ENCODE measurements around the gene INPP5F.

INPP5F gene

DNA sequence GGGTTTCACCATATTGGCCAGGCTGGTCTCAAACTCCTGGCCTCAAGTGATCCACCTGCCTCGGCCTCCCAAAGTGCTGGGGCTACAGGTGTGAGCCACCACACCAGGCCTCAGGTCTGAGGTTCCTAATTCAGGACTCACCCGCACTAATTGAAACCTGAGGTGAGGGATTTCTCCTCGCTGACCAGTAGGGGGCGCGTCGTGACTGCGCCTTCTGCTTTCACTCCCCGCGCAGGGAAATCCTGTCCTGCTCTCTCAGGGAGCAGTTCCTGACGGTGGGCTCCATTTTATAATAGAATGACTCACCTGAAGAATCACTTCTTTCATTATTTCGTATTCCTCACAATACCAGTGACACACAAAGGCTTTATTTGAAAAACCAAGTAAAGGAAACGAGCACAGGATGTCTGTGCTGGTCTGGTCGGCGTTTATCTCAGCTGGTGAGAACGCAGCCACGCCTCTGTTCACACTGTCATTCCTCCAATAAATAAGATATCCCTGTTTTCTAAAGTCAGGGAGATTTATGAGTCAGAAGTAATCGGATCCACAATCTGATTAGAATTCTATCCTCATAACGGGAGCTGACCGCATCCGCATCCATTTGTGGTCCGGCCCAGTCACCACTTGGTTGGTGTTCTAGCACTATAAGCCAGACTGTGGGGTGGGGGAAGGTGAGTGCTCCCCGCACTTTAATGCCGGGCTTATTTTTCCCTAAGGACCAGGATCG lies 39.2 kb upstream of the INPP5F start:
- DNase-seq (ENCODE audit: low spot score): peak; percentile 85
- in situ Hi-C loops (cut with MboI; ENCODE audit: low sequenced_read_pairs, unreplicated experiment): loop anchor here (10.0 to 25.0 kb wide), 2 partner anchors 168 to 651 kb away; no protein-coding TSS in a partner anchor
- TF ChIP-seq, protein P1, sequence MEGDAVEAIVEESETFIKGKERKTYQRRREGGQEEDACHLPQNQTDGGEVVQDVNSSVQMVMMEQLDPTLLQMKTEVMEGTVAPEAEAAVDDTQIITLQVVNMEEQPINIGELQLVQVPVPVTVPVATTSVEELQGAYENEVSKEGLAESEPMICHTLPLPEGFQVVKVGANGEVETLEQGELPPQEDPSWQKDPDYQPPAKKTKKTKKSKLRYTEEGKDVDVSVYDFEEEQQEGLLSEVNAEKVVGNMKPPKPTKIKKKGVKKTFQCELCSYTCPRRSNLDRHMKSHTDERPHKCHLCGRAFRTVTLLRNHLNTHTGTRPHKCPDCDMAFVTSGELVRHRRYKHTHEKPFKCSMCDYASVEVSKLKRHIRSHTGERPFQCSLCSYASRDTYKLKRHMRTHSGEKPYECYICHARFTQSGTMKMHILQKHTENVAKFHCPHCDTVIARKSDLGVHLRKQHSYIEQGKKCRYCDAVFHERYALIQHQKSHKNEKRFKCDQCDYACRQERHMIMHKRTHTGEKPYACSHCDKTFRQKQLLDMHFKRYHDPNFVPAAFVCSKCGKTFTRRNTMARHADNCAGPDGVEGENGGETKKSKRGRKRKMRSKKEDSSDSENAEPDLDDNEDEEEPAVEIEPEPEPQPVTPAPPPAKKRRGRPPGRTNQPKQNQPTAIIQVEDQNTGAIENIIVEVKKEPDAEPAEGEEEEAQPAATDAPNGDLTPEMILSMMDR (IDR thresholded peaks at IDR 0.05; ENCODE audit: borderline replicate concordance, control extremely low read depth, extremely low read depth, insufficient read depth, missing control alignments): peak; percentile 90

DNA sequence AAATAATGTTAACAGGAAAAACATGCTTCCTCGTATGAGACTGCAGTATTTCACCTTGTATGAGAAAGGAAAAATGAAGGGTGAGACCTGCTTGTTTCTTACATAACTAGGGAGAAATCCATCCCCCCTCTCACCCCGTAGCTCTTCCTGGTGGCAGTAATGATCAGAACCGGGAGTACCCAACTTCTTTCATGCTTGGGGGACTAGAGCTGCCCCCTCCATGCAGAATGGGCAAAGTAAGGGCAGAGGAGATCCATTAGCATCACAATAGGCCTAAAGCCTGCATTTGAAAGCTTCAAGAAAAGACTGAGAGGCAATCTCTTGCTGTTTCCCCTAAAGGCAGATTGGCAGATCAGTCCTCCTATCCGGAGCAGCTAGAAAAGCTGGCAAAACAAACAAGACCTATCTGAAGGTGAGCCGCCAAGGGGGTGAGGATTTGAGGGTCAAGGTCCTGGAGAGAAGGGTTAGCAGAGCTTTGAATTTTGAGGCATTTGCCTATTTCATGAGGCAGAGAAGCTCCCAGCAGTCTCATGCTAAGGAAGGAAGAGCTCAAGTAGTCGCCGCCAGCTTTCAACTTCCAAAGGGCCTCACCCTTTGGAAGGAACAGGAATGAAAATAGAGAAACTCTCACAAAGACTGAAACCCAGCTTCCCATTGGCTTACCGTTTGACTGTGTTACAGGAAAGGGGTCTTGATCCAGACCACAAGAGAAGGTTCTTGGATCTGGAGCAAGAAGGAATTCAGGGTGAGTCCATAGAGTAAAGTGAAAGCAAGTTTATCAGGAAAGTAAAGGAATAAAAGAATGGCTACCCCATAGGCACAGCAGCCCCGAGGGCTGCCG lies 38.4 kb upstream of the INPP5F start:
- TF ChIP-seq, protein P1 (IDR thresholded peaks at IDR 0.05; ENCODE audit: borderline replicate concordance, control extremely low read depth, extremely low read depth, insufficient read depth, missing control alignments): no peak
- in situ Hi-C loops (cut with MboI; ENCODE audit: low sequenced_read_pairs, unreplicated experiment): loop anchor here (10.0 to 25.0 kb wide), 2 partner anchors 167 to 650 kb away; no protein-coding TSS in a partner anchor
- no peak for DNase-seq (ENCODE audit: low spot score)

DNA sequence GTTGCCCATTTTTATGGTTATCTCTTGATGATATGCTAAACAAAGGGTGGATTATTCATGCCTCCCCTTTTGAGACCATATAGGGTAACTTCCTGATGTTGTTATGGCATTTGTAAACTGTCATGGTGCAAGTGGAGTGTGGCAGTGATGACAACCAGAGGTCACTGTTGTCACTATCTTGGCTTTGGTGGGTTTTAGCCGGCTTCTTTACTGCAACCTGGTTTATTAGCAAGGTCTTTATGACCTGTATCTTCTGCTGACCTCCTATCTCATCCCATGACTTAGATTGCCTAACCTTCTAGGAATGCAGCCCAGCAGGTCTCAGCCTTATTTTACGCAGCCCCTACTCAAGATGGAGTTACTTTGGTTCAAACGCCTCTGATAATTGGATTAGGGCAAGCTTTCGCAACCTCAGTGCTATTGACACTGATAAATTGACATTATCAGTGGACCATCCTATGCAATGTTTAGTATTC lies 37.8 kb upstream of the INPP5F start:
- peak; percentile 24 for DNase-seq (ENCODE audit: low spot score)
- TF ChIP-seq, protein P1 (IDR thresholded peaks at IDR 0.05; ENCODE audit: borderline replicate concordance, control extremely low read depth, extremely low read depth, insufficient read depth, missing control alignments): peak; percentile 53
- in situ Hi-C loops (cut with MboI; ENCODE audit: low sequenced_read_pairs, unreplicated experiment): loop anchor here (10.0 to 25.0 kb wide), 2 partner anchors 167 to 649 kb away; no protein-coding TSS in a partner anchor

DNA sequence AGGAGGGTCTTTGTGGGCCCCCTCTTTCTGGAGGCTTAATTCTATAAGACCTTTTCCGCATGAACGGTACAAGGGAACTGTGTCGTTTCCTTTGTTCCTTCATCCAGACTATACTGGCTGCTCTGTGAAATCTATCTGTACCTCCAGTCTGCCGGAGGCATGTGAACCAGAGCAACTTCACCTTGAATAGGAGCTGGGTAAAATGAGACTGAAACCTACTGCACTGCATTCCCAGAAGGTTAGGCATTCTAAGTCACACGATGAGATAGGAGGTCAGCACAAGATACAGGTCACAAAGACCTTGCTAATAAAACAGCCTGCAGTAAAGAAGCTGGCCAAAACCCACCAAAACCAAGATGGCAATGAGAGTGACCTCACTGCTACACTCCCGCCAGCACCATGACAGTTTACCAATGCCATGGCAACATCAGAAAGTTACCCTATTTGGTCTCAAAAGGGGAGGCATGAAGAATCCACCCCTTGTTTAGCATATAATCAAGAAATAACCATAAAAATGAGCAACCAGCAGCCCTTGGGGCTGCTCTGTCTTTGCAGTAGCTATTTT lies 36.8 kb upstream of the INPP5F start:
- in situ Hi-C loops (cut with MboI; ENCODE audit: low sequenced_read_pairs, unreplicated experiment): loop anchor here (10.0 to 25.0 kb wide), 2 partner anchors 166 to 648 kb away; no protein-coding TSS in a partner anchor
- no peak for DNase-seq (ENCODE audit: low spot score)
- TF ChIP-seq, protein P1 (IDR thresholded peaks at IDR 0.05; ENCODE audit: borderline replicate concordance, control extremely low read depth, extremely low read depth, insufficient read depth, missing control alignments): no peak

DNA sequence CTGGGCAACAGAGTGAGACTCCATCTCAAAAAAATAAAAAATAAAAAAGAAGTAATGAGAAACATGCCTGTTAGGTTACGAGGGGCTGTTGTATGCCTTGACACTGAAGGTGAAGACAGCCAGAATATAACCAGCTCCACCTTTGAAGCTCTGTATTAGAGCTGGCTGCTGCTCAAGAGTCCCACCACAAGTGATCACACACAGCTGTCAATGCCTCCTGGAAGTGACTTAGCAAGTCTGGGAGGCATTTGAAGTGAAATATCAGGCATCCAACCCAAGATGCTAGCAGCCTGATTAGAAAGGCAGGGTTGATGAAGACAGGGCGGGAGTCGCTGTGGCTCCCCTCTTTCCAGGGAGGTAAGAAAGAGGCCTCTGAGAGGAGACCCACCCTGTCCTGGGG lies 34.1 kb upstream of the INPP5F start:
- TF ChIP-seq, protein P1 (IDR thresholded peaks at IDR 0.05; ENCODE audit: borderline replicate concordance, control extremely low read depth, extremely low read depth, insufficient read depth, missing control alignments): no peak
- in situ Hi-C loops (cut with MboI; ENCODE audit: low sequenced_read_pairs, unreplicated experiment): loop anchor here (5.0 to 25.0 kb wide), 2 partner anchors 36 to 646 kb away; partner anchors contain the start of gene INPP5F
- DNase-seq (ENCODE audit: low spot score): no peak
